ENCODE data around the gene TPSAB1.

- TF ChIP-seq, protein P1, sequence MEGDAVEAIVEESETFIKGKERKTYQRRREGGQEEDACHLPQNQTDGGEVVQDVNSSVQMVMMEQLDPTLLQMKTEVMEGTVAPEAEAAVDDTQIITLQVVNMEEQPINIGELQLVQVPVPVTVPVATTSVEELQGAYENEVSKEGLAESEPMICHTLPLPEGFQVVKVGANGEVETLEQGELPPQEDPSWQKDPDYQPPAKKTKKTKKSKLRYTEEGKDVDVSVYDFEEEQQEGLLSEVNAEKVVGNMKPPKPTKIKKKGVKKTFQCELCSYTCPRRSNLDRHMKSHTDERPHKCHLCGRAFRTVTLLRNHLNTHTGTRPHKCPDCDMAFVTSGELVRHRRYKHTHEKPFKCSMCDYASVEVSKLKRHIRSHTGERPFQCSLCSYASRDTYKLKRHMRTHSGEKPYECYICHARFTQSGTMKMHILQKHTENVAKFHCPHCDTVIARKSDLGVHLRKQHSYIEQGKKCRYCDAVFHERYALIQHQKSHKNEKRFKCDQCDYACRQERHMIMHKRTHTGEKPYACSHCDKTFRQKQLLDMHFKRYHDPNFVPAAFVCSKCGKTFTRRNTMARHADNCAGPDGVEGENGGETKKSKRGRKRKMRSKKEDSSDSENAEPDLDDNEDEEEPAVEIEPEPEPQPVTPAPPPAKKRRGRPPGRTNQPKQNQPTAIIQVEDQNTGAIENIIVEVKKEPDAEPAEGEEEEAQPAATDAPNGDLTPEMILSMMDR (IDR thresholded peaks at IDR 0.05), result no peak
- TF ChIP-seq POLR2A (IDR thresholded peaks at IDR 0.05), result no peak
These were observed 32.1 kb downstream of the TPSAB1 start for GRCh38 chr16:1272453-1273198.

All from thyroid gland (tissue), 4 donors.